HCT116 (cell line): ENCODE results near the gene PLA2G2D. TPM values are rescaled to one million over a fixed set of nuclear protein-coding genes. Genes with fewer than 3 reads are reported as not detected.

ENCODE experiments used
- ATAC-seq: fragments of 200-7000 bp; cut with Tn5 transposase; 2 replicates; pipeline ENCODE4 v1.9.1; 2020; ENCODE audit warnings: mild to moderate bottlenecking, moderate library complexity
- BruUV-seq: library from RNA; stranded (reverse); fragments of 400-500 nt; replicated peaks from 2 replicates; lab custom pipeline; 2021; lab: Mats Ljungman, UMichigan
- CTCF ChIA-PET: fragments of 300-600 bp; sonication (Branson Sonifier 250); formaldehyde crosslinking; loops from one replicate; lab custom pipeline; 2021; ENCODE audit warnings: antibody characterized with exemption; lab: Charles Lee
- POLR2A ChIA-PET: fragments of 300-600, 350-600 bp; sonication (Branson Sonifier 250); formaldehyde crosslinking; loops from one replicate; lab custom pipeline; 2021; ENCODE audit warnings: antibody characterized with exemption; lab: Charles Lee
- RAD21 ChIA-PET, 2 experiments: fragments of 300-600 bp; sonication (Branson Sonifier 250); formaldehyde crosslinking; loops; one replicate each; lab custom pipeline; 2023; ENCODE audit warnings: low total read pairs in 2 of 2; ENCODE audit not compliant: uncharacterized antibody in 2 of 2, unreplicated experiment in 2 of 2, low non-redundant PET in 1 of 2; lab: Charles Lee
- DNase-seq: peaks from one replicate; pipeline ENCODE4 v3.0.0-alpha.2; 2010; ENCODE audit warnings: low read depth, low spot score
- H2AFZ ChIP-seq: fragments of 200-600 bp; shearing (Covaris generic), sonication (generic); 2 replicates; pipeline ENCODE4 v1.6.1; 2017; ENCODE audit warnings: low read depth, mixed run types, mixed read lengths, antibody characterized with exemption, low read length; ENCODE audit not compliant: poor library complexity, severe bottlenecking
- H3K27ac ChIP-seq: 2 replicates; pipeline ENCODE4 v1.5.1; 2012; ENCODE audit warnings: low read depth, low read length
- H3K27me3 ChIP-seq: fragments of 200-600 bp; sonication (generic); 2 replicates; pipeline ENCODE4 v1.6.1; 2016; ENCODE audit warnings: mixed run types, low read length, mixed read lengths; ENCODE audit not compliant: insufficient read depth
- H3K36me3 ChIP-seq, 2 experiments: fragments of 200-500 bp in 1 of 2; fragments of 200-600 bp in 1 of 2; sonication (Bioruptor generic) in 1 of 2; sonication (generic) in 1 of 2; 2 replicates each; pipeline versions ENCODE4 v1.5.1 to v1.6.1; 2014 to 2016; ENCODE audit warnings: low read length in 2 of 2, inconsistent platforms in 1 of 2, mixed read lengths in 1 of 2, mixed run types in 1 of 2; ENCODE audit not compliant: insufficient read depth in 2 of 2, control insufficient read depth in 1 of 2
- H3K4me1 ChIP-seq, 2 experiments: fragments of 200-600 bp in 1 of 2; sonication (generic) in 1 of 2; 2 replicates each; pipeline versions ENCODE4 v1.5.1 to v1.6.1; 2012 to 2017; ENCODE audit warnings: low read length in 2 of 2, inconsistent platforms in 1 of 2, mild to moderate bottlenecking in 1 of 2, mixed read lengths in 1 of 2, mixed run types in 1 of 2, moderate library complexity in 1 of 2; ENCODE audit not compliant: insufficient read depth in 2 of 2, control insufficient read depth in 1 of 2
- H3K4me2 ChIP-seq: fragments of 200-600 bp; sonication (generic); 2 replicates; pipeline ENCODE4 v1.6.1; 2017; ENCODE audit warnings: mixed run types, low read length, mixed read lengths
- H3K4me3 ChIP-seq, 2 experiments: fragments of 200-600 bp in 1 of 2; sonication (generic) in 1 of 2; replicated peaks in 1 of 2; 2 replicates each; pipeline ENCODE4 v1.5.1; 2011 to 2016; ENCODE audit warnings: low read length in 2 of 2, control low read depth in 1 of 2, low read depth in 1 of 2, mild to moderate bottlenecking in 1 of 2, mixed read lengths in 1 of 2, mixed run types in 1 of 2
- H3K79me2 ChIP-seq: fragments of 200-600 bp; sonication (generic); 2 replicates; pipeline ENCODE4 v1.6.1; 2017; ENCODE audit warnings: mild to moderate bottlenecking, mixed run types, low read length, moderate library complexity, mixed read lengths; ENCODE audit not compliant: insufficient read depth
- H3K9ac ChIP-seq: fragments of 200-600 bp; sonication (generic); 2 replicates; pipeline ENCODE4 v1.6.1; 2016; ENCODE audit warnings: low read length, mixed read lengths
- H3K9me2 ChIP-seq: fragments of 200-600 bp; sonication (generic), shearing (Covaris generic); 2 replicates; pipeline ENCODE4 v1.6.1; 2017; ENCODE audit warnings: mixed run types, mild to moderate bottlenecking, moderate library complexity; ENCODE audit not compliant: insufficient read depth
- H3K9me3 ChIP-seq, 2 experiments: fragments of 200-500 bp in 1 of 2; fragments of 200-600 bp in 1 of 2; sonication (Bioruptor generic) in 1 of 2; sonication (generic) in 1 of 2; 2 replicates each; pipeline ENCODE4 v1.6.1; 2014 to 2017; ENCODE audit warnings: low read length in 2 of 2, mixed read lengths in 2 of 2, inconsistent platforms in 1 of 2, low read depth in 1 of 2, mild to moderate bottlenecking in 1 of 2, mixed run types in 1 of 2, moderate library complexity in 1 of 2; ENCODE audit not compliant: control insufficient read depth in 1 of 2, insufficient read depth in 1 of 2
- H4K20me1 ChIP-seq: fragments of 200-600 bp; sonication (generic), shearing (Covaris generic); 2 replicates; pipeline ENCODE4 v1.6.1; 2017; ENCODE audit warnings: mixed run types, mild to moderate bottlenecking, moderate library complexity; ENCODE audit not compliant: insufficient read depth
- ATF3 ChIP-seq: IDR thresholded peaks from 2 replicates; pipeline ENCODE4 v1.6.1; 2012
- EGR1 ChIP-seq: IDR thresholded peaks from 2 replicates; pipeline ENCODE4 v1.6.1; 2012; ENCODE audit warnings: low read depth
- POLR2A ChIP-seq: IDR thresholded peaks from 2 replicates; pipeline ENCODE4 v1.7.0; 2011; ENCODE audit warnings: borderline replicate concordance; ENCODE audit not compliant: insufficient read depth, insufficient read length; ENCODE audit errors: extremely low read depth
- REST ChIP-seq: IDR thresholded peaks from 2 replicates; pipeline ENCODE4 v1.6.1; 2012; ENCODE audit warnings: low read depth
- TCF7L2 ChIP-seq: IDR thresholded peaks from 2 replicates; pipeline ENCODE4 v1.7.0; 2011; ENCODE audit warnings: borderline replicate concordance, inconsistent platforms; ENCODE audit not compliant: insufficient read depth, insufficient read length; ENCODE audit errors: extremely low read depth
- intact Hi-C: fragments of 100-400 bp; cut with micrococcal nuclease; formaldehyde crosslinking; loops from 2 replicates; pipeline ENCODE4 v1.10.0; 2022
- total RNA-seq: library from RNA; stranded (reverse); gene quantifications from one replicate; pipeline ENCODE4 v1.2.1, GENCODE V29; 2021; ENCODE audit not compliant: unreplicated experiment
- TF ChIP-seq, protein P1 (sequence below), 3 experiments: fragments of 200-600 bp in 1 of 3; sonication (generic) in 1 of 3; IDR thresholded peaks in 2 of 3; conservative IDR thresholded peaks in 1 of 3; 2 replicates each; pipeline ENCODE4 v1.5.1; 2012 to 2017; ENCODE audit warnings: low read depth in 2 of 3, low read length in 2 of 3, antibody characterized with exemption in 1 of 3, borderline replicate concordance in 1 of 3, control low read depth in 1 of 3, mild to moderate bottlenecking in 1 of 3, mixed read lengths in 1 of 3, mixed run types in 1 of 3, moderate library complexity in 1 of 3; ENCODE audit not compliant: insufficient read depth in 1 of 3

PLA2G2D gene
- total RNA-seq, 1 experiment from 2014 or later, result not detected

DNA sequence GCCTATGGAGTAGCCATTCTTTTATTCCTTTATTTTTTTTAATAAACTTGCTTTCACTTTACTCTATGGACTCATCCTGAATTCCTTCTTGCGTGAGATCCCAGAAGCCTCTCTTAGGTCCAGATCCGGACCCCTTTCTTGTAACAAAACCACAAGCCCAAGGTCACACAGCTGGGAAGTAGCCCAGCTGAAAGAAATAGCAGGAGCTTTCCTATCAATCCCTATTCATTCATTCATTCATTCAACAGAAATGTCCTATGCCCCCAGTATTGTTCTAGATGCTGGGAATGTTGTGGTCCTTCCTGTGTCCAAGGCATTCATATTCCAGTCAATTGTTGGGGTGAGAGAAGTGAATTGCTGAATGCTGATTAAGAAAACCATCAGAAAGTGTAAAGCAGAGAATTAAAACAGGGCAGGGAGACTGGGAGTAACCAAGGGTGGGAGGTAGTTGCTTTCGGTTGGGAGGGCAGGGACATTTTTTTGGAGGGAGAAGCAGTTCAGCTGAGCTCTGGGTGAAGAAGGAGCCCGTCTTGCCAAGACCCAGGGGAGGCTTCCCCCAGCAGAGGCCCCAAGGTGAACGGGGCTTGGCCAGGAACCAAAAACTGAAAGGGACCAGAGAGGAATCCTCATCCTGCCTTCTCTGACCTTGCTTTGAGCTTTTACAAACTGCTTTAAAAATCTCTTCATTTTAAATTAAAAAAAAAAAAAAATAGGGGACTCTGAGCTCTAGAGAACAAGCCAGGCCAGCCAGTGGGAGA, 10.8 kb downstream of the PLA2G2D start (continued):
- TF ChIP-seq REST, result no peak
- TF ChIP-seq, protein P1, sequence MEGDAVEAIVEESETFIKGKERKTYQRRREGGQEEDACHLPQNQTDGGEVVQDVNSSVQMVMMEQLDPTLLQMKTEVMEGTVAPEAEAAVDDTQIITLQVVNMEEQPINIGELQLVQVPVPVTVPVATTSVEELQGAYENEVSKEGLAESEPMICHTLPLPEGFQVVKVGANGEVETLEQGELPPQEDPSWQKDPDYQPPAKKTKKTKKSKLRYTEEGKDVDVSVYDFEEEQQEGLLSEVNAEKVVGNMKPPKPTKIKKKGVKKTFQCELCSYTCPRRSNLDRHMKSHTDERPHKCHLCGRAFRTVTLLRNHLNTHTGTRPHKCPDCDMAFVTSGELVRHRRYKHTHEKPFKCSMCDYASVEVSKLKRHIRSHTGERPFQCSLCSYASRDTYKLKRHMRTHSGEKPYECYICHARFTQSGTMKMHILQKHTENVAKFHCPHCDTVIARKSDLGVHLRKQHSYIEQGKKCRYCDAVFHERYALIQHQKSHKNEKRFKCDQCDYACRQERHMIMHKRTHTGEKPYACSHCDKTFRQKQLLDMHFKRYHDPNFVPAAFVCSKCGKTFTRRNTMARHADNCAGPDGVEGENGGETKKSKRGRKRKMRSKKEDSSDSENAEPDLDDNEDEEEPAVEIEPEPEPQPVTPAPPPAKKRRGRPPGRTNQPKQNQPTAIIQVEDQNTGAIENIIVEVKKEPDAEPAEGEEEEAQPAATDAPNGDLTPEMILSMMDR (IDR thresholded peaks at IDR 0.05 in 2 of 3, conservative IDR thresholded peaks at IDR 0.05 in 1 of 3; ENCODE audit: borderline replicate concordance in 1 of 3, insufficient read depth in 1 of 3, low read depth in 2 of 3, low read length in 2 of 3), result no peak
- TF ChIP-seq TCF7L2, result no peak
- TF ChIP-seq POLR2A, result no peak
- TF ChIP-seq ATF3, result no peak
- TF ChIP-seq, all 23 proteins: peak for 0

DNA sequence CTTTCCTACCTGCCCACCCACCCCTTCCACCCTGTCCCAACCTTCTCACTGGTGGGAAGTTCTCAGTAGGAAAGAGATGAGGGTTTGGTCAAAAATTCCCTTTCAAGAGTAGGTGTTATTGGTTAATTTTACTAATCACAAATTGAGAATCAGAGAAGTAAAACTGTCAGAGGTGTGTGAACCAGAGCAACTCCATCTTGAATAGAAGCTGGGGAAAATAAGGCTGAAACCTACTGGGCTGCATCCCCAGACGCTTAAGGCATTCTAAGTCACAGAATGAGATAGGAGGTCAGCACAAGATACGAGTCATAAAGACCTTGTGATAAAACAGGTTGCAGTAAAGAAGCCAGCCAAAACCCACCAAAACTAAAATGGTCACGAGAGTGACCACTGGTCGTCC, 11.5 kb downstream of the PLA2G2D start:
- H3K9me2 ChIP-seq, result no peaks in the 10 kb centered on the region
- CTCF ChIA-PET, result no interaction called here
- POLR2A ChIA-PET, result no interaction called here
- no peak overlapping the region for H3K4me3 ChIP-seq
- H3K4me1 ChIP-seq, result peaks cover 0 to 28% of the 10 kb centered on the region in 2 experiments; a peak in 2 of 4 replicates
- H3K9me3 ChIP-seq, result no peaks in the 10 kb centered on the region
- DNase-seq, result no peak
- H3K9ac ChIP-seq, result no peak overlapping the region
- no peaks in the 10 kb centered on the region for H4K20me1 ChIP-seq
- no peak for ATAC-seq
- no TSS peak for BruUV-seq
- H3K36me3 ChIP-seq, result no peaks in the 10 kb centered on the region
- no peak overlapping the region for H2AFZ ChIP-seq
- H3K27ac ChIP-seq, result no peak overlapping the region
- TF ChIP-seq REST, result no peak
- TF ChIP-seq EGR1, result no peak
- TF ChIP-seq POLR2A, result no peak
- intact Hi-C loops, result no loop called here
- H3K27me3 ChIP-seq, result no peaks in the 10 kb centered on the region
- RAD21 ChIA-PET, result no interaction called here
- no peaks in the 10 kb centered on the region for H3K79me2 ChIP-seq
- no peak overlapping the region for H3K4me2 ChIP-seq
